Lower lobe of right lung (tissue), 2 donors: ENCODE results near the gene COL4A1. TPM values are rescaled to one million over a fixed set of nuclear protein-coding genes. Genes with fewer than 3 reads are reported as not detected.

Experiments used
- ATAC-seq, 2 donors: fragments of 200-7000 bp; cut with Tn5 transposase; one replicate each; pipeline ENCODE4 v1.9.1; 2020 to 2022; ENCODE audit warnings: mild to moderate bottlenecking in 2 of 2, moderate library complexity in 2 of 2
- DNase-seq: peaks from one replicate; pipeline ENCODE4 v3.0.0-alpha.2; 2020
- H3K27ac ChIP-seq: fragments of 200-600 bp; one replicate; pipeline ENCODE4 v1.8.0; 2022
- H3K27me3 ChIP-seq: fragments of 200-600 bp; one replicate; pipeline ENCODE4 v1.8.0; 2022; ENCODE audit warnings: low read depth
- H3K36me3 ChIP-seq: fragments of 200-600 bp; one replicate; pipeline ENCODE4 v1.8.0; 2022; ENCODE audit warnings: mild to moderate bottlenecking
- H3K4me1 ChIP-seq: fragments of 200-600 bp; one replicate; pipeline ENCODE4 v1.8.0; 2022
- H3K4me3 ChIP-seq: fragments of 200-600 bp; one replicate; pipeline ENCODE4 v1.8.0; 2022; ENCODE audit warnings: mild to moderate bottlenecking
- H3K9me3 ChIP-seq: fragments of 200-600 bp; one replicate; pipeline ENCODE4 v1.8.0; 2022
- intact Hi-C: fragments of 100-400 bp; cut with DNase I; formaldehyde crosslinking; loops from one replicate; pipeline ENCODE4 v1.11.0; 2022
- total RNA-seq: library from RNA; stranded (reverse); fragmentation: NEBNext Ultra II Directional; extraction: Animal tissue kit (Norgen Biotek cat#: 25700); gene quantifications from one replicate; pipeline ENCODE4 v1.2.1, GENCODE V29; 2021
- TF ChIP-seq, protein P1 (sequence below): fragments of 200-600 bp; IDR thresholded peaks from one replicate; pipeline ENCODE4 v1.8.0; 2022; ENCODE audit warnings: antibody characterized with exemption, mild to moderate bottlenecking
- donor health status: DM: no; HTN: yes; CAD: no; lungs with severe emphysema.

The COL4A1 gene
- total RNA-seq, 1 donor from 2014 or later: 161 TPM

DNA sequence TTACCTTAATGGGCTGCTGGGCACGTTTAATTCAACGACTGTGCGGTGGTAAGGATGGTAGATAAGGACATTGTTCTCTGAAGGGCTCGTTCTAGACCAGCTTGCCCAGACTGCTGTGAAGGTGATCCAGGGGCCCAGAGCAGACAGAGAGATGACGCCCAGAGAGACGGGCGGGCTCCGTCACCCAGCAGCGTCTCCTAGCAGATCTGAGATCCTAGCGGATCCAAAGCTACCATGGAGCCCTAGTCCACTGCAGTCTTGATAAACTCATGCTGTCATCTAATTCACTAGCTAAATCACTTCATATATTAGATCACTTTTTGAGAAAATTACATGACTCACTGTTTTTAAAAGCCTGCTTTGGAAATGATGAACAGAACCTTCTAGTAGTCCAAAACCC, 21.6 kb upstream of the COL4A1 start:
- ATAC-seq (no peak), DNase-seq (no peak)
- Histone ChIP-seq H3K27me3 (no peaks in the 10 kb centered on the region), H3K9me3 (no peaks in the 10 kb centered on the region), H3K4me3 (no peak overlapping the region), H3K4me1 (peaks cover 39% of the 10 kb centered on the region), H3K36me3 (peaks cover 3% of the 10 kb centered on the region), H3K27ac (no peak overlapping the region)
- TF ChIP-seq, protein P1, sequence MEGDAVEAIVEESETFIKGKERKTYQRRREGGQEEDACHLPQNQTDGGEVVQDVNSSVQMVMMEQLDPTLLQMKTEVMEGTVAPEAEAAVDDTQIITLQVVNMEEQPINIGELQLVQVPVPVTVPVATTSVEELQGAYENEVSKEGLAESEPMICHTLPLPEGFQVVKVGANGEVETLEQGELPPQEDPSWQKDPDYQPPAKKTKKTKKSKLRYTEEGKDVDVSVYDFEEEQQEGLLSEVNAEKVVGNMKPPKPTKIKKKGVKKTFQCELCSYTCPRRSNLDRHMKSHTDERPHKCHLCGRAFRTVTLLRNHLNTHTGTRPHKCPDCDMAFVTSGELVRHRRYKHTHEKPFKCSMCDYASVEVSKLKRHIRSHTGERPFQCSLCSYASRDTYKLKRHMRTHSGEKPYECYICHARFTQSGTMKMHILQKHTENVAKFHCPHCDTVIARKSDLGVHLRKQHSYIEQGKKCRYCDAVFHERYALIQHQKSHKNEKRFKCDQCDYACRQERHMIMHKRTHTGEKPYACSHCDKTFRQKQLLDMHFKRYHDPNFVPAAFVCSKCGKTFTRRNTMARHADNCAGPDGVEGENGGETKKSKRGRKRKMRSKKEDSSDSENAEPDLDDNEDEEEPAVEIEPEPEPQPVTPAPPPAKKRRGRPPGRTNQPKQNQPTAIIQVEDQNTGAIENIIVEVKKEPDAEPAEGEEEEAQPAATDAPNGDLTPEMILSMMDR: no peak
- intact Hi-C loops: no loop called here

DNA sequence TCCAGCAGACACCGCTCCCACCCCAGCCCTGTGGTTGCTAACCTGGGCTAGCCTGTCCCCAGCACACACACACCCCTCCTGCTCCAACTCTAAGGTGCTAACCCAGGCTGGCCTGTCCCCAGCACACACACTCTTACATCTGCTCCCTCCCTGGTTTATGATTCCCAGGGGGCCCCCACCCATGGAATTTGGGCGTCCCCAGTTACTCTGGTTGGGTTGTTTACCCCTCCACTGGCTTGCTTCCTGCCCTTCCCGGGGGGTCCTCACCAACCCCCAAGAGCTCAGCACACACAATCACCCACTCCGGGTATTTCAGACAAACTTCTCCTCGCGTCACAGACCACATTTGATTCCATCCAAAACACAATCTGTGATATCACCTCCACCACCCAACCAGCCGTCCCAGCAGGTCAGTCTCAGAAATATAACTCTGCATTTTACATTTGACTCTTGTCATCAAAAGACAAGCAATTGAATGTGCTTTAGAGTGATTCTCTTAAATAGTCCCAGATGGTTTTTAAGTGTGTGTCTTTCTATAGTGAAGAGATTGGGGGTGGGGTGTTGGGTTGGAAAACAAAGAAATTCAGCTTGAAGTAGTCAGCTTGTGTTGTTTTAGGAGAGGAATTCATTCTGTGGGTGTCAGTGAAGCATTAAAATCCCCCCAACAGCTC, 20.2 kb upstream of the COL4A1 start:
- Histone ChIP-seq H3K4me1 (peaks cover 53% of the 10 kb centered on the region), H3K4me3 (no peak overlapping the region), H3K27ac (peak overlapping the region; percentile 49), H3K9me3 (no peaks in the 10 kb centered on the region), H3K27me3 (no peaks in the 10 kb centered on the region), H3K36me3 (peaks cover 3% of the 10 kb centered on the region)
- TF ChIP-seq, protein P1: no peak
- intact Hi-C loops: no loop called here
- DNase-seq: no peak
- peak in 1 of 2 donors; percentile 39 for ATAC-seq

DNA sequence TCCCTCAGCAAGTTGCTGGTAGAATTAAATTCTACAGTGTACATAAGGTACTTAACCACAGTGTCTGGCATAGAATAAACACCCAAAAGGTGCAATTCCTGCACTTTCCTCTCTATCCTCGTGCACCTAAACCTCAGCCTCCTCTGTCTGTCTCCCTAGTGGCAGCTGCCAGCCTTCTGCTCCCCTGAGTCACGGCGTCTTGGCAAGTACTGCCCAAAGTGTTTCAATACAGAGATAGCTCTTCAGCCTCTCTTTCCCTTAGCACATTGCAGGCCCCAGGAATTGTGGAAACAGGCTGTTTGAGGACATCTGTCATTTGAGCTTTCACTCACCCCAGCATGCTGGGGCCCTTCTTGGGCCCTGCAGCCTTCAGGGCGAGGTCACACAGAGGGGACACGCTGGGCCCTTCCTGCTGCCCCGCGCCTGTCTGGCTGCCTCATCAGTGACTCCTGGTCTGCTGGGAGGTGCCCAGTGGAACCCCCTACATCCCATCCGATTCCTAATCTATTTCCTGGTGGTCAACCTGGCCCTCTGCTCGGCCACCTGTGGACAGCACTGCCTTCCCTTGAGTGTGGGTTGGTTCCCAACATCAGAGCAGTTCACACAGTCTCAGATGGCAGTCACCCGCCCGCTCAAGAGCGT, 19.4 kb upstream of the COL4A1 start:
- Histone ChIP-seq H3K27me3 (no peaks in the 10 kb centered on the region), H3K4me1 (peaks cover 56% of the 10 kb centered on the region), H3K27ac (peak overlapping the region; percentile 49), H3K36me3 (peaks cover 3% of the 10 kb centered on the region), H3K9me3 (no peaks in the 10 kb centered on the region), H3K4me3 (no peak overlapping the region)
- intact Hi-C loops: no loop called here
- ATAC-seq (no peak), DNase-seq (no peak)
- TF ChIP-seq, protein P1: no peak

DNA sequence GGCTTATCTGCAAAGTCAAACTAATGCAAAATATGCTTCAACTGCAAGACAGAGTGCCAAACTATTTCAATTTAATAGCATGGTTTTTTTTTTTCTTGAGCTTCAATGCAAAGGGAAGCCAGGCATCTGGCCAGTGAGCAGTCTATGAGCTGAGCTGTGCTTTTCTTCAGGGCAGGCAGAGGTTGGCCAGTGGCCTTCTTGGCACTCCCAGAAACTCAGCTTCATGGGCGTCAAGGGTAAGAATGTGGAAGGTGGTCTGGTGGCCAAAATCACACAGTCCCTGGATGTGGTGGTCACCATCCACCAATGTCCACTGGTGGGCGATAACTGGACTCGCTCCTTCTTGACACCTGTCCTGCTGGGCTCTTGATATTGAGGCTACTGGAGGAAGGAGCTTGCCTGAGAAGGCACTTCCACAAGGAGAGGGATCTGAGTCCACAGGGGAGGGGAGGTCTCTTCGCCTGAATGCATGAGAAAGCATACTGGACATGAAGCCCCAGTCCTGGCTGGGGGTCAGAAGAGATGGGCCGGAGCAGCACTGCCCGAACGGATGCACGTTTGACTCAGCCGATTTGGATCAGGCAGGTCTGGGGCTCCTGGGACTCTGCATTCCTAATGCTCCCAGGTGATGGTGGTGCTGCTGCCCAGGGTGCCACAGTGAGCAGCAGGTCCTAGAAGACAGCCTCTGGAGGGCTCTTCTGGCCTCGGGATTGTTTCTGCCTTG, 17.2 kb upstream of the COL4A1 start:
- DNase-seq (no peak), ATAC-seq (no peak)
- H3K9me3 ChIP-seq: no peaks in the 10 kb centered on the region
- peaks cover 67% of the 10 kb centered on the region for H3K4me1 ChIP-seq
- no peaks in the 10 kb centered on the region for H3K27me3 ChIP-seq
- H3K27ac ChIP-seq: peak overlapping the region; percentile 3
- no peaks in the 10 kb centered on the region for H3K36me3 ChIP-seq
- H3K4me3 ChIP-seq: no peak overlapping the region
- TF ChIP-seq, protein P1: no peak
- intact Hi-C loops: no loop called here

DNA sequence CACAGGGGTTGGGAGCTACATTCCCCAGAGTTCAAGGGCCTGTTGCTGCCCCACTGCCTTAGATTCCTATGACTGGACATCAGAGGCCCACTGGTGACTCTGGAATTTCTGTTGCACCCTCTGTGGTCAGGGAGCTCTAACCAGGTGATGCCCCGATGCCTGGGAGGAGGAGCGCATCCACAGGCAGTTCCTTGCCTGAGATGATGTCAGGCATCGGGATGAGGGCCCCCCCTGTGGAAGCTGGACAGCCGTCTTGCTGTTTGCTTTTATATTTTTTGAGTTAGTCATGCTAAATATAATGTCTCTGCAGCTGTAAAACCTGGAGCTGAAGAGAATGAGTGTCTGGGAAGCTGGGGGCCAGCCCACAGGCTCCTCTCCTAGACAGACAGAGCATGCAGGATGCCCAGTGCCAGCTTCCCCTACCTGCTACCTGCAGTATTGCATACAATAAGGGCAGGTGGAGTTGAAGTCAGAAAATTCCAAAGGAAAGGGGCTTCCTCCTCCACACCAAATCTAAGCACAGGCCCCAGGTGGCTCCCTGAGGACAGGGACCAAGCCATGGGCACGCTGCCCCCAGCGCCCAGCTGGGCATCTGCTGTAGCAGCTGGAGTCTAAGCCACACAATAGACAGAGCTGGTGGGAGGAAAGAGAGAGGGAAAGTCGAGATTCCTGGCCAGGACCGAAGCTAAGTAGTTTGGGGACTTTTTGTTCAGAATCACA, 16.4 kb upstream of the COL4A1 start:
- no peak for DNase-seq
- peak overlapping the region; percentile 41 for H3K27ac ChIP-seq
- H3K4me1 ChIP-seq: peaks cover 76% of the 10 kb centered on the region
- H3K9me3 ChIP-seq: no peaks in the 10 kb centered on the region
- H3K4me3 ChIP-seq: no peak overlapping the region
- TF ChIP-seq, protein P1: no peak
- no peak for ATAC-seq
- H3K36me3 ChIP-seq: no peaks in the 10 kb centered on the region
- H3K27me3 ChIP-seq: no peaks in the 10 kb centered on the region
- intact Hi-C loops: no loop called here
